MM.1S (cell line): ENCODE results near the gene SLC39A8.

ENCODE experiments used
- DNase-seq: peaks from one replicate; pipeline ENCODE4 v3.0.0-alpha.2; 2015
- H2AFZ ChIP-seq: fragments of 300-600 bp; sonication (generic); 2 replicates; pipeline ENCODE4 v1.6.0; 2016; ENCODE audit warnings: antibody characterized with exemption, low read length
- H3F3A ChIP-seq: fragments of 300-600 bp; sonication (generic); 2 replicates; pipeline ENCODE4 v1.6.1; 2016; ENCODE audit warnings: mild to moderate bottlenecking, antibody characterized with exemption, low read length, moderate library complexity, mixed read lengths; ENCODE audit not compliant: insufficient read depth
- H3K27ac ChIP-seq: fragments of 300-600 bp; sonication (generic); 2 replicates; pipeline ENCODE4 v1.5.1; 2016; ENCODE audit warnings: mild to moderate bottlenecking, low read length
- H3K27me3 ChIP-seq: fragments of 300-600 bp; sonication (generic); replicated peaks from 2 replicates; pipeline ENCODE4 v1.6.0; 2016; ENCODE audit warnings: low read length; ENCODE audit not compliant: insufficient read depth
- H3K36me3 ChIP-seq: fragments of 300-600 bp; sonication (generic); replicated peaks from 2 replicates; pipeline ENCODE4 v1.6.1; 2016; ENCODE audit warnings: mild to moderate bottlenecking, low read length, mixed read lengths; ENCODE audit not compliant: insufficient read depth
- H3K4me1 ChIP-seq: fragments of 300-600 bp; sonication (generic); 2 replicates; pipeline ENCODE4 v1.6.1; 2016; ENCODE audit warnings: low read length, mixed read lengths
- H3K4me2 ChIP-seq: fragments of 300-600 bp; sonication (generic); 2 replicates; pipeline ENCODE4 v1.6.0; 2016; ENCODE audit warnings: low read depth, low read length
- H3K4me3 ChIP-seq: fragments of 300-600 bp; sonication (generic); 2 replicates; pipeline ENCODE4 v1.5.1; 2016; ENCODE audit warnings: low read length, mixed read lengths
- H3K79me2 ChIP-seq: fragments of 300-600 bp; sonication (generic); 2 replicates; pipeline ENCODE4 v1.6.1; 2016; ENCODE audit warnings: mixed run types, low read length, mixed read lengths
- H3K9ac ChIP-seq: fragments of 300-600 bp; sonication (generic); 2 replicates; pipeline ENCODE4 v1.6.1; 2016; ENCODE audit warnings: low read length, mixed read lengths
- H3K9me2 ChIP-seq: fragments of 300-600 bp; sonication (generic); replicated peaks from 2 replicates; pipeline ENCODE4 v1.6.1; 2016; ENCODE audit warnings: mild to moderate bottlenecking, low read length, mixed read lengths; ENCODE audit not compliant: insufficient read depth
- H3K9me3 ChIP-seq: fragments of 300-600 bp; sonication (generic); replicated peaks from 2 replicates; pipeline ENCODE4 v1.6.1; 2016; ENCODE audit warnings: mild to moderate bottlenecking, low read length, mixed read lengths; ENCODE audit not compliant: insufficient read depth
- H4K20me1 ChIP-seq: fragments of 300-600 bp; sonication (generic); 2 replicates; pipeline ENCODE4 v1.6.1; 2016; ENCODE audit warnings: mild to moderate bottlenecking, low read length, moderate library complexity, mixed read lengths; ENCODE audit not compliant: insufficient read depth
- CTCF ChIP-seq: fragments of 300-600 bp; sonication (generic); IDR thresholded peaks from 2 replicates; pipeline ENCODE4 v1.5.1; 2016; ENCODE audit warnings: antibody characterized with exemption, low read length, mixed read lengths
- EZH2 ChIP-seq: fragments of 300-600 bp; sonication (generic); optimal IDR thresholded peaks from 2 replicates; pipeline ENCODE3; 2017; ENCODE audit warnings: low read depth, mild to moderate bottlenecking, antibody characterized with exemption, low read length, mixed read lengths
- EZH2phosphoT487 ChIP-seq: fragments of 300-600 bp; sonication (generic); IDR thresholded peaks from 2 replicates; pipeline ENCODE4 v1.6.1; 2018; ENCODE audit warnings: antibody characterized with exemption, low read length

SLC39A8 gene

DNA sequence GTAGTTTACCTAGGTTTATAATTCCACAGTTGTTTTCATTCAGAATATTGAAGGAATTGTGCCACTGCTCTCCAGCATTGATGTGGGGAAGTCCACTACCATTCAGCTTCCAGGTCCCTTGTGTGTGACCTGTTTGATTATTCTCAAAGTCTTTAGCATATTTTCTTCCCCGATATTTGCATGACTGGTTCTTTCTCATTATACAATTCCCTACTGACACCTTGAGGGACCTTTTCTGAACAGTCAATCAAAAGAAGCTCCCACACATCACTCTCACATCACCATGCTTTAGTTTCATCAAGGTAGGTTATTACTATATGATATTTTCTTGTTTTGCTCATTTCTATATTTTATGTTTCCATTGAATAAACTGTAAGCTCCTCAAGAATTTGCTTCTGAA lies 44.1 kb downstream of the SLC39A8 start:
- H2AFZ ChIP-seq = no peak overlapping the region

DNA sequence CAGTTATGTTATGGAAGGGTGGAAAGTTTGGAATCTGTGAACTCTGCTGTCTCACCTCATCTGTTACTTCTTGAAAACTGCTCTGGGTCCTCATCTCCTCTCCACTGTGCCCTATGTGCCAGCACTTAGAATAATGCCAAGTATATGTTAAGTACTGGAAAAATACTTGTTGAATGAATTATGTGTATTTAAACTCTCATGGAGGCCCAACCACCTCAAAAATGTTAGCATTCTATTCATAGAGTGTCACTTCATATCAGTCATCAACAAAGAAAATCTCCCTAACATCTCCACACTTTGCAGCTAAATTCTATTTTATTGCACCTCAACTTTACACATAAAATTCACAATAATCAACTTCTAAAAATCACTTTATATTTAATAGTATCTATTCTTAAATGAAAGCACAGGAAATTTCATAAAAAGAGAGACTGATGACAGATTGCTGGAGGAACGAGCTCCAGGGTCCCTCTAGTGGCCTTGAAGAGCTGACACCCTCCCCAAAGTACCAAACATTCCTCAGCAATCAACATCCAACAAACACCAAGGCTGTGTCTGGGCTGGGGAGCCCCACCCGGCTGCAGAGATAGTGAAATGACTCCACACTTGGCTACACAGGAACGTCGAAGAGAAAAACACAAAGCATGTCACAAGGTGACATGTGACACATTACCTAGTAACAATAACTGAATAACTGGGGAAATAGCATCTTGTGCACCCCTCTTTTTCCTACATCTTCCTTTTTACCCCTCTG lies 45.8 kb downstream of the SLC39A8 start:
- Histone ChIP-seq H4K20me1 (0 out of 2 replicates have a peak, but pooled peaks cover 4% of the 10 kb centered on the region), H3F3A (no peaks in the 10 kb centered on the region), H3K9ac (no peak overlapping the region), H3K79me2 (no peaks in the 10 kb centered on the region), H2AFZ (no peak overlapping the region), H3K4me3 (no peak overlapping the region), H3K27ac (no peak overlapping the region), H3K9me3 (no peaks in the 10 kb centered on the region), H3K27me3 (no peaks in the 10 kb centered on the region), H3K9me2 (no peaks in the 10 kb centered on the region), H3K4me2 (no peak overlapping the region), H3K4me1 (no peaks in the 10 kb centered on the region), H3K36me3 (no peaks in the 10 kb centered on the region)
- DNase-seq = peak; percentile 21
- TF ChIP-seq EZH2 (no peak), EZH2phosphoT487 (no peak), CTCF (peak; percentile 58)

More for the DNA sequence above, 44.1 kb downstream of the SLC39A8 start:
- no peak overlapping the region for H3K4me2 ChIP-seq
- H3F3A ChIP-seq = no peaks in the 10 kb centered on the region
- no peak overlapping the region for H3K27ac ChIP-seq
- 0 out of 2 replicates have a peak, but pooled peaks cover 4% of the 10 kb centered on the region for H4K20me1 ChIP-seq
- no peaks in the 10 kb centered on the region for H3K79me2 ChIP-seq
- no peaks in the 10 kb centered on the region for H3K27me3 ChIP-seq
- TF ChIP-seq EZH2 (no peak), CTCF (no peak), EZH2phosphoT487 (no peak)
- no peak overlapping the region for H3K9ac ChIP-seq
- no peaks in the 10 kb centered on the region for H3K36me3 ChIP-seq
- no peak for DNase-seq
- H3K4me1 ChIP-seq = no peaks in the 10 kb centered on the region
- no peaks in the 10 kb centered on the region for H3K9me2 ChIP-seq
- no peaks in the 10 kb centered on the region for H3K9me3 ChIP-seq
- H3K4me3 ChIP-seq = no peak overlapping the region

GRCh38 chr4:102298716-102299115 lies 46.6 kb downstream of the SLC39A8 start:
- Histone ChIP-seq H3K9me3 (no peaks in the 10 kb centered on the region), H3K27ac (no peak overlapping the region), H3K4me2 (no peak overlapping the region), H2AFZ (no peak overlapping the region), H3F3A (no peaks in the 10 kb centered on the region), H3K79me2 (no peaks in the 10 kb centered on the region), H4K20me1 (0 out of 2 replicates have a peak, but pooled peaks cover 4% of the 10 kb centered on the region), H3K4me3 (no peak overlapping the region), H3K4me1 (no peaks in the 10 kb centered on the region), H3K9me2 (no peaks in the 10 kb centered on the region), H3K9ac (no peak overlapping the region), H3K27me3 (no peaks in the 10 kb centered on the region), H3K36me3 (no peaks in the 10 kb centered on the region)
- no peak for TF ChIP-seq EZH2
- TF ChIP-seq EZH2phosphoT487 = no peak
- TF ChIP-seq CTCF = no peak
- no peak for DNase-seq
